GM18909 (cell line): Measurements from ENCODE around the gene POLR3C.
"Not testable (repeated sequence)": the region's sequence is repeated elsewhere in the genome, so short reads cannot be mapped to it uniquely, and the experiment has no call there.

ENCODE experiments used
- ATAC-seq: cut with Tn5 transposase; IDR thresholded peaks from one replicate; pipeline ENCODE4 v1.9.1; 2021; ENCODE audit warnings: mild to moderate bottlenecking; ENCODE audit not compliant: unreplicated experiment, poor library complexity

POLR3C gene

GRCh38 chr1:145823565-145824498 is at the start of gene POLR3C, which contains the start of gene RNF115:
Gene POLR3C (plus strand): TSS chr1:145824200. CDS start chr1:145825777, 1,577 bp downstream.
Gene RNF115 (minus strand): TSS chr1:145824095. CDS start chr1:145823873, 222 bp downstream.
- peak; percentile 87 for ATAC-seq

- no peak for ATAC-seq
These were observed 46.4 kb upstream of the POLR3C start for GRCh38 chr1:145777357-145778145.

DNA sequence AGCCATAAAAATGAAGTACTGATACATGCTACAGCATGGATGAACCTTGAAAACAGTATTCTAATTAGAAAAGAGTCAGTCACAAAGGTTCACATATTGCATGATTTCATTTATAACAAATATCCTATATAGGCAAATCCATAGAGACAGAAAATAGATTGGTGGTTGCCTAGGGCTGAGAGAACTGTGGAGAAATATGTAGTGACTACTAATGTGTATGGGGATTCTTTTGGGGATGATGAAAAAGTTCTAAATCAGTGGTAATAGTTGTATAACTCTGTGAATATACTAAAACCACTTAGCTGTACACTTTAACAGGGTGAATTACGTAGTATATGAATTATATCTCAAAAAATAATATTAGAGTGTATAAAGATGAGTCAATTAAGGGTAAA is 45.9 kb upstream of the POLR3C start:
- no peak for ATAC-seq

- no peak for ATAC-seq
These were observed 41.5 kb upstream of the POLR3C start for GRCh38 chr1:145782272-145783099.

DNA sequence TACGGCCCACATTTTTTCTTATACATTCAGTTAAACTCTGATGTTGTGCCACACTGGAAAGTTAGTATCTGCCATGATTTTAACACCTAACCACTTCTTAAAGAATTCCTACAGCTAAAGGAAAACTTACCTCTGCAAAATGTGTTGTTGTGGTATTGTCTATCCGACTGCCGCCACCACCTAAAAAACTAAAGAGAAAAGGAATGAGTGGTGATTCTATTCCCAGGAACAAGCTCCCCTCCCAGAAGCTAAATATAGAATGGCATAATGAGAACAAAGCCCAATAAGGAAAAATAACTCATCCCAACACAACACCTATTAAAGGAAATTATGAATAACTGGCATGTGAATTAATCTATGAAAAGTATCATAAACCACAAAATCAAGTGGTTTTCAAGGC is 39.6 kb upstream of the POLR3C start:
- ATAC-seq = no peak

DNA sequence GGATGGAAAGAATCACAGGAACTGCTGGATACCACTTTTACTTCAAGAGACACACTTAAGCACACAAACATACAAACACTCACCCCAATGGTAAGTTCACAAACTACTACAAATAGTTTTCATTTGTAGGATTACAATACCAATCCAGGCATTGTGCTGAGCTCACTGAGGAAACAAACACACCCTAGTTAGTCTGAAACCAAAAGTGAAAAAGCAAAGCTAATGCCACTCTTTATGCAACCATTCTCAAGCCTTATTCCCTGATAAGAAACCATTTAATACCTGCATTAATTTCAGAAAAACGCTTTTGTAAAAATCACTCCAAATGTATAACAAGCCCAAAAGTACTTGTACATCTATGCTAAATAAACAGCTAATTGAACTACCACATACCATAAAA is 38.5 kb upstream of the POLR3C start:
- ATAC-seq = no peak

- ATAC-seq = no peak
These were observed 37.7 kb upstream of the POLR3C start for GRCh38 chr1:145786271-145786670.

DNA sequence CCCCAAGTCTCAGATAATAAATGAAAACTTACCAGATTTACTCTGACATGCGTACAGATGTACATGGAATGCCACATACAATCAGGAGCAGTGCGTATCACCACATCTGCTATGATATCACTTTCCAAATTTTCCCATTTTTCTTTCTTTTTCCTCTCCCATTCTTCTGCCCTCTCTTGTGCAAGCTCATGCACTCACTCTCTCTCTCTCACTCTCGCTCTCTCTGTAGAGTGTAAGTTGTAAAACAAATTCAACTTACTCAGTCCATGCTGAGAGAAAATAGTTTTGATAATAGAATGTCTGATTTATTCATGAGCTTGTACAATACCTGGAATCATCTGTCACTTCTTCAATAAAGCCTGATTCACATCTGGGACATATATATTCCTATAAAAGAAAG is 35.4 kb upstream of the POLR3C start:
- ATAC-seq = no peak

DNA sequence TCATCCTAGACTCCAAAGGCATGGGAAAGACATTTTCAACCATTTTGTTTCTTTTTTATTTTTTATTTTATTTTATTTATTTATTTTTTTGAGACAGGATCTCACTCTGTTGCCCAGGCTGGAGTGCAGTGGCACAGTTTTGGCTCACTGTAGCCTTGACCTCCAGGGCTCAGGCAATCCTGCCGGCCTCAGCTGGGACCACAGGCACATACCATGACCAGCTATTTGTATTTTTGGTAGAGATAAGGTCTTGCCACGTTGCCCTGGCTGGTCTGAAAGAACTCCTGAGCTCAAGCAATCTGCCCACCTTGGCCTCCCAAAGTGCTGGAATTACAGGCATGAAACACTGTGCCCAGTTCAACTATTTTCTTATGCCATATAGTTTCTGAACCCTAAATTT is 32.1 kb upstream of the POLR3C start:
- ATAC-seq = not testable (repeated sequence)

DNA sequence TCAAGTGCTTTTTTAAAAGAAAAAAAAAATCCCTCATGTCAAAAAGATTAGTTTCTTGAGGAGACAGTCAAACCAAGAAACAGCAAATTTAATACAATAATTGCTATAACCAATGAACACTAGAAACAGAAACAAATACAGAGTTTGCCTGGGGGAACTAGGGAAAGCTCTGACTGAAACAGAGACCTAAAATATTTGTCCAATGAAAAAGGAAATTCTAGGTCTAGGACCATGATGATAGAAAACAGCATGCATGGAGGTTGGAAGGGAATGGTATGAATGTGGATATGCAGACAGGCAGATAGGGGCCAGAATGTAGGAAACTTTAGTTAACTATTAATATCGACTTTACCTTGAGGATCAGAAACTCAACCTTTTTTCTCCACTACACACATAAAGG is 31.5 kb upstream of the POLR3C start:
- ATAC-seq = no peak

DNA sequence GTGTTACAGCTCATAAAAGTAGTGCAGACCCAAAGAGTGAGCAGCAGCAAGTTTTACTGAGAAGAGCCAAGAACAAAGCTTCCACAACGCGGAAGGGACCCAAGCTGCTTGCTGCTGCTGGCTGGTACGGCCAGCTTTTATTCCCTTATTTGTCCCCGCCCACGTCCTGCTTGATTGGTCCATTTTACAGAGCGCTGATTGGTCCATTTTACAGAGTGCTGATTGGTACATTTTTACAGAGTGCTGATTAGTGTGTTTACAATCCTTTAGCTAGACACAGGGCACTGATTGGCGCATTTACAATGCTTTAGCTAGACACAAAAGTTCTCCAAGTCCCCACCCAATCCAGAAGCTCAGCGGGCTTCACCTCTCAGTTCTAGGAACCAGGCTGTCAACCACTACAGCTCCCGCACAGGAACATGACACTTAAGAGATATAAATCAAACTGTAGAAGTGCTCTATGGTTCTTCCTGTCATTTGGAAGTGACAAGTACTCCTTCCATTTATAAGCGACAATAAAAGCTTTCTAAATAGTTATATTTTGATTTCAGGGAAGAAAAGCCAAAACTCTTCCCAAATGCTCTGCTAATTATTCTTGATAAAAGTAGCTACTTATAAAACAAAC is 28.6 kb upstream of the POLR3C start:
- no peak for ATAC-seq

GRCh38 chr1:145796753-145797152 is 27.2 kb upstream of the POLR3C start:
- no peak for ATAC-seq

GRCh38 chr1:145799806-145800205 is 24.2 kb upstream of the POLR3C start:
- no peak for ATAC-seq

DNA sequence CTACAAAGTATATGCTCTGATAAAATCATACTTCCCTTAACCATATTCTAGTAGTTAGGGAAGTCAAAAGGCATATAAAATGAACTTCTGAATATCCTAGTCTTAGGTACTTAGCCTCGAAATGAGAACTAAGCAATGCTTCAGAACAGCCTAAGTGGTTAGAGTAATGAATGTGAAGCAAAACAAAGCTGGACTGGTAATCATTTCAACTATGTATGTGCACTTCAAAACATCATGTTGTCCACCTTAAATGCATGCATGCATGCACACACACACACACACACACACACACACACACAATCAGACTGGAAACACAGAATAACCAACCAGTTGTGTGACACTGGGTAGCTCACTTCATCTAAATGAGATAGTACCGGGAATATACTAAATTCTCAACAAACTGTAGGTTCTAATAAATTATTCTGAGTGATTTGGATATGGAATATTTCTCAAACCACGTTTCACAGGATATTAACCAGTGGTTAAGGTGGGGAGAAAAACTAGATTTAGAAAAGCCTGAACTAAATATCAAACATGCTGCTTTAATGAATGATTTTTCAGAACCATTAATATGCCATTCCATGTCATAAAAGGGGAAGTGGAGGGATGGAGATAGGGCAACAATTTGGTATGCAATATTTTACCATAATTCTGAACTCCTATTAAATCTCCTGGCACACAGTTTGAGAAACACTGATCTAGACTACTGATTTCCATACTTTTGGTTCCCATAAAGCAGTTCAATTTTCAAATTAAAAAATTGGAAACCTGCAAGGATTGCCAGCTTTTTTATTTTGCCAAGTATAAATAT is 19.6 kb upstream of the POLR3C start:
- no peak for ATAC-seq

GRCh38 chr1:145805057-145805456 is 18.9 kb upstream of the POLR3C start:
- no peak for ATAC-seq

DNA sequence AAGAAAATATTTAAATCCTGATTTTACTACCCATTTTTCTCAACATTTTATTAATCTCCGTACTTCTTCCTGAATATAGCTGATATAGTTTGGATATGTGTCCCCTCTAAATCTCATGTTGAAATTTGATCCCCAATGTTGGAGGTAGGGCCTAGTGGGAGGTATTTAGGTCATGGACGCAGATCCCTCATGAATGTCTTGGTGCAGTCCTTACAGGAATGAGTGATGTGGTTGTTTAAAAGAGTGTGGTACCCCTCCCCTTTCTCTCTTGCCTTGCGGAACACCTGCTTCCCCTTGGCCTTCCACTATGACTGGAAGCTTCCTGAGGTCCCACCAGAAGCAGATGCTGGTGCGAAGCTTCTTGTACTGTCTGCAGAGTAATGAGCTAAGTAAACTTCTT is 17.6 kb upstream of the POLR3C start:
- ATAC-seq = no peak

- ATAC-seq = no peak
These were observed 17.2 kb upstream of the POLR3C start for GRCh38 chr1:145806844-145807243.

DNA sequence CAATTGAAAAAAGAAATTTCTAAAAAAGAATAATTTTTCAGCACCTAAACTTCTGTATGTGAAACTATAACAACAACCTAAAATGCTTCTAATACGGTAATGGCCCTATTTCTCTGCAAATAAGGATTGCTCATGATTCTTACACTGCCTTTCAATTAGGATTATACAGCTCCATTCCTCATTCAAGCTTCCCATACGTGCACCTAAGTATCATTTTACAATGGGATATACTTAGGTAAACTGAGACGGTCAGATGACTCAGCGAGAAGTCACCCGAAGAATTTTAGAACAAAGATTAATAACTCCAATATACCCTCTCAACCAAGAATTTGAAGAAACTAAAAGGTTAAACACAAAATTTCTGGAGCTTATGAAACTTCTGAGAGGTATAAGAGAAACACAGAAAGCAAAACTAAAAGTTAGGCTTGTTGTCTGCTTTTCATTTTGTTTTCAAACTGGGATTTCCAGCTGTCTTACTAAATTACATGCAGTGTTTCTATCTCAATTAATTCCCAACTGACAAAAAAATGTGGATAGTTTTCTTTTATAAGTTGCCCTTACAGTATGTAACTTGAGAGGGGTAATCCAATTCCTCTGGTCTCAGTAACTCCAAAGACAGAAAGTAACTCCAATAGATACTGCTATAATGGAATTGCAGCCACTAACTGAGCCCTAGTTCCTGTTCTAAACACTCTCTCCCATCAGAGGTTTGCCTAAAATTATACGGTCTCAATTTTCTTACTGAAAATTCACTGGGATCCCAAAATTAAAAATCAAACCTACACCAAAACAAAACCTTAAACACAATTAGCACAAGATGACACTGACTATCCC is 10.8 kb upstream of the POLR3C start:
- ATAC-seq = not testable (repeated sequence)
